GM06990 (cell line): ENCODE data around the gene CKAP5.

Source experiments
- DNase-seq: peaks from one replicate; pipeline ENCODE4 v3.0.0-alpha.2; 2011; ENCODE audit not compliant: insufficient read length; ENCODE audit errors: extremely low read depth
- H3K27me3 ChIP-seq: replicated peaks from 2 replicates; pipeline ENCODE4 v1.6.0; 2011; ENCODE audit warnings: low read length; ENCODE audit not compliant: control insufficient read depth, insufficient read depth
- H3K36me3 ChIP-seq: 2 replicates; pipeline ENCODE4 v1.5.1; 2011; ENCODE audit warnings: low read length; ENCODE audit not compliant: control insufficient read depth, insufficient read depth
- H3K4me3 ChIP-seq: replicated peaks from 2 replicates; pipeline ENCODE4 v1.5.1; 2011; ENCODE audit warnings: low read depth, mild to moderate bottlenecking, control low read depth, low read length
- CTCF ChIP-seq: IDR thresholded peaks from 2 replicates; pipeline ENCODE4 v1.5.1; 2011; ENCODE audit warnings: low read length, control low read depth, mild to moderate bottlenecking, inconsistent platforms; ENCODE audit not compliant: insufficient read depth, poor library complexity, severe bottlenecking

The CKAP5 gene

GRCh38 chr11:46733234-46733633 lies 112.8 kb downstream of the CKAP5 start:
- DNase-seq, result no peak
- Histone ChIP-seq H3K4me3 (no peak overlapping the region), H3K36me3 (no peaks in the 10 kb centered on the region), H3K27me3 (no peaks in the 10 kb centered on the region)
- no peak for TF ChIP-seq CTCF

GRCh38 chr11:46731545-46731944 lies 114.5 kb downstream of the CKAP5 start:
- TF ChIP-seq CTCF, result no peak
- Histone ChIP-seq H3K27me3 (no peaks in the 10 kb centered on the region), H3K36me3 (no peaks in the 10 kb centered on the region), H3K4me3 (no peak overlapping the region)
- DNase-seq, result no peak

GRCh38 chr11:46729110-46730027 lies 116.7 kb downstream of the CKAP5 start:
- H3K27me3 ChIP-seq, result no peaks in the 10 kb centered on the region
- no peak for TF ChIP-seq CTCF

GRCh38 chr11:46728659-46729040 lies 117.4 kb downstream of the CKAP5 start:
- no peak for TF ChIP-seq CTCF

More at GRCh38 chr11:46729110-46730027, 116.7 kb downstream of the CKAP5 start:
- DNase-seq, result no peak
- Histone ChIP-seq H3K36me3 (no peaks in the 10 kb centered on the region), H3K4me3 (no peak overlapping the region)

GRCh38 chr11:46727952-46728658 lies 118.0 kb downstream of the CKAP5 start:
- TF ChIP-seq CTCF, result no peak
- Histone ChIP-seq H3K4me3 (no peak overlapping the region), H3K27me3 (no peaks in the 10 kb centered on the region), H3K36me3 (no peaks in the 10 kb centered on the region)
- no peak for DNase-seq

More at GRCh38 chr11:46728659-46729040, 117.4 kb downstream of the CKAP5 start:
- H3K36me3 ChIP-seq, result no peaks in the 10 kb centered on the region
- H3K27me3 ChIP-seq, result no peaks in the 10 kb centered on the region
- DNase-seq, result no peak
- no peak overlapping the region for H3K4me3 ChIP-seq
